Activated CD4-positive, alpha-beta T cell treated with anti-CD3 and anti-CD28 coated beads for 36 hours (primary cell): ENCODE results near the gene PTOV1. TPM values are rescaled to one million over a fixed set of nuclear protein-coding genes. Genes with fewer than 3 reads are reported as not detected.

ENCODE experiments used
- ATAC-seq: fragments of 200-7000 bp; cut with Tn5 transposase; one replicate; pipeline ENCODE4 v1.10.0; 2021; ENCODE audit warnings: mild to moderate bottlenecking, moderate library complexity
- CTCF ChIA-PET: fragments of 350-600 bp; sonication (Branson Sonifier 250); formaldehyde crosslinking; loops from one replicate; lab custom pipeline; 2021; ENCODE audit warnings: antibody characterized with exemption; lab: Charles Lee
- POLR2A ChIA-PET: fragments of 350-600 bp; sonication (Branson Sonifier 250); formaldehyde crosslinking; loops from one replicate; lab custom pipeline; 2021; ENCODE audit warnings: antibody characterized with exemption, inconsistent platforms; lab: Charles Lee
- DNase-seq: peaks from one replicate; pipeline ENCODE4 v3.0.0-alpha.2; 2020
- H3K27ac Mint-ChIP-seq: one replicate; pipeline ENCODE4 v1.8.0; 2021; ENCODE audit warnings: mixed read lengths
- H3K27me3 Mint-ChIP-seq: one replicate; pipeline ENCODE4 v1.8.0; 2021; ENCODE audit warnings: mixed read lengths
- H3K36me3 Mint-ChIP-seq: one replicate; pipeline ENCODE4 v1.8.0; 2021; ENCODE audit warnings: low read depth, mixed read lengths
- H3K4me1 Mint-ChIP-seq: one replicate; pipeline ENCODE4 v1.8.0; 2021; ENCODE audit warnings: mixed read lengths
- H3K4me3 Mint-ChIP-seq: one replicate; pipeline ENCODE4 v1.8.0; 2021; ENCODE audit warnings: mild to moderate bottlenecking, moderate library complexity, mixed read lengths
- H3K9me3 Mint-ChIP-seq: one replicate; pipeline ENCODE4 v1.8.0; 2021; ENCODE audit warnings: low read depth, mixed read lengths
- intact Hi-C, 2 experiments: fragments of 100-400 bp; cut with DNase I in 1 of 2; cut with micrococcal nuclease in 1 of 2; formaldehyde crosslinking; loops; one replicate each; pipeline versions ENCODE4 v1.14.2 to v1.15.1; 2022 to 2024; cut with DNase I, micrococcal nuclease
- total RNA-seq, 2 experiments: library from RNA; stranded (reverse); gene quantifications; one replicate each; pipeline ENCODE4 v1.2.3, GENCODE V29; 2021

PTOV1 gene
- total RNA-seq, 2 experiments from 2014 or later, result 76.9 to 104 TPM

- CTCF ChIA-PET, result interaction anchor here (0.6 kb wide), 1 partner anchor 41 kb away, joined by 3 read pairs; no protein-coding TSS in a partner anchor
- intact Hi-C loops, result no loop called here
- Mint-ChIP-seq H3K4me3 (no peak overlapping the region), H3K36me3 (peaks cover 11% of the 10 kb centered on the region), H3K4me1 (peaks cover 22% of the 10 kb centered on the region), H3K27ac (no peak overlapping the region), H3K27me3 (no peaks in the 10 kb centered on the region), H3K9me3 (peaks cover 11% of the 10 kb centered on the region)
- DNase-seq (no peak), ATAC-seq (no peak)
- POLR2A ChIA-PET, result no interaction called here
These were observed 5.5 kb upstream of the PTOV1 start for GRCh38 chr19:49845414-49845813.

- Mint-ChIP-seq H3K27me3 (no peaks in the 10 kb centered on the region), H3K4me3 (no peak overlapping the region), H3K9me3 (peaks cover 11% of the 10 kb centered on the region), H3K27ac (no peak overlapping the region), H3K4me1 (peaks cover 22% of the 10 kb centered on the region), H3K36me3 (peaks cover 11% of the 10 kb centered on the region)
- ChIA-PET CTCF (no interaction called here), POLR2A (interaction anchor here (0.7 kb wide), 1 partner anchor 280 kb away, joined by 4 read pairs; no protein-coding TSS in a partner anchor)
- ATAC-seq, result no peak
- intact Hi-C loops, result no loop called here
- no peak for DNase-seq
These were observed 4.6 kb upstream of the PTOV1 start for GRCh38 chr19:49846408-49846807.

GRCh38 chr19:49847731-49848696 is 2.9 kb upstream of the PTOV1 start:
- CTCF ChIA-PET, result interaction anchor here (0.8 to 1.3 kb wide), 2 partner anchors 21 to 218 kb away, joined by 3 to 5 read pairs; no protein-coding TSS in a partner anchor
- ATAC-seq, result peak; percentile 22
- peaks cover 11% of the 10 kb centered on the region for H3K9me3 Mint-ChIP-seq
- H3K4me1 Mint-ChIP-seq, result peaks cover 33% of the 10 kb centered on the region
- H3K36me3 Mint-ChIP-seq, result peaks cover 18% of the 10 kb centered on the region
- POLR2A ChIA-PET, result interaction anchor here (0.6 to 1.5 kb wide), 8 partner anchors 17 to 1229 kb away, joined by 3 to 7 read pairs (median 3); partner anchors contain the start of genes IRF3, PRMT1, RPL18 and SPHK2
- intact Hi-C loops, result no loop called here
- peak; percentile 31 for DNase-seq
- no peak overlapping the region for H3K4me3 Mint-ChIP-seq
- no peak overlapping the region for H3K27ac Mint-ChIP-seq
- H3K27me3 Mint-ChIP-seq, result no peaks in the 10 kb centered on the region

GRCh38 chr19:49848938-49849337 is 2.0 kb upstream of the PTOV1 start:
- CTCF ChIA-PET, result interaction anchor here (0.8 to 1.3 kb wide), 2 partner anchors 20 to 218 kb away, joined by 3 to 5 read pairs; no protein-coding TSS in a partner anchor
- intact Hi-C loops, result no loop called here
- Mint-ChIP-seq H3K4me3 (peak overlapping the region; percentile 30), H3K27me3 (no peaks in the 10 kb centered on the region), H3K4me1 (peaks cover 36% of the 10 kb centered on the region), H3K27ac (peak overlapping the region; percentile 29), H3K36me3 (peaks cover 18% of the 10 kb centered on the region), H3K9me3 (peaks cover 11% of the 10 kb centered on the region)
- POLR2A ChIA-PET, result interaction anchor here (0.8 to 1.5 kb wide), 3 partner anchors 30 to 184 kb away, joined by 3 read pairs; partner anchors contain the start of genes IRF3 and PRMT1
- DNase-seq, result no peak
- ATAC-seq, result no peak

- DNase-seq (no peak), ATAC-seq (no peak)
- ChIA-PET POLR2A (interaction anchor here (1.5 kb wide), 1 partner anchor 31 kb away, joined by 3 read pairs; no protein-coding TSS in a partner anchor), CTCF (interaction anchor here (0.6 to 1.0 kb wide), 2 partner anchors 31 to 132 kb away, joined by 3 to 5 read pairs; partner anchors contain the start of gene MED25)
- Mint-ChIP-seq H3K36me3 (peaks cover 18% of the 10 kb centered on the region), H3K4me3 (peak overlapping the region; percentile 85), H3K27me3 (no peaks in the 10 kb centered on the region), H3K27ac (no peak overlapping the region), H3K9me3 (peaks cover 11% of the 10 kb centered on the region), H3K4me1 (peaks cover 36% of the 10 kb centered on the region)
- intact Hi-C loops, result loop anchor here (1.0 to 2.0 kb wide), 11 partner anchors 18 to 353 kb away; partner anchors contain the start of genes AKT1S1 (in 2 of the 2), FUZ (in 2 of the 2), TBC1D17 (in 2 of the 2) and MED25 (in 1 of the 2)
These were observed 1.3 kb upstream of the PTOV1 start for GRCh38 chr19:49849433-49850220.

- H3K4me1 Mint-ChIP-seq, result peaks cover 36% of the 10 kb centered on the region
- H3K4me3 Mint-ChIP-seq, result peak overlapping the region; percentile 85
- DNase-seq, result no peak
- ChIA-PET POLR2A (interaction anchor here (0.6 to 1.5 kb wide), 6 partner anchors 11 to 545 kb away, joined by 3 to 7 read pairs (median 4); partner anchors contain the start of genes ATF5, FUZ and NUP62), CTCF (interaction anchor here (0.6 to 1.0 kb wide), 6 partner anchors 15 to 132 kb away, joined by 3 to 7 read pairs (median 3); partner anchors contain the start of genes FUZ and MED25)
- H3K27ac Mint-ChIP-seq, result peak overlapping the region; percentile 58
- peaks cover 11% of the 10 kb centered on the region for H3K9me3 Mint-ChIP-seq
- ATAC-seq, result peak; percentile 0
- intact Hi-C loops, result loop anchor here (1.0 to 2.0 kb wide), 11 partner anchors 17 to 353 kb away; partner anchors contain the start of genes AKT1S1 (in 2 of the 2), FUZ (in 2 of the 2), TBC1D17 (in 2 of the 2) and MED25 (in 1 of the 2)
- peaks cover 18% of the 10 kb centered on the region for H3K36me3 Mint-ChIP-seq
- H3K27me3 Mint-ChIP-seq, result no peaks in the 10 kb centered on the region
These were observed 805 bp upstream of the PTOV1 start for GRCh38 chr19:49850221-49850486.

GRCh38 chr19:49851456-49852259 is 699 bp downstream of the PTOV1 start:
- H3K27me3 Mint-ChIP-seq, result no peaks in the 10 kb centered on the region
- peaks cover 11% of the 10 kb centered on the region for H3K9me3 Mint-ChIP-seq
- intact Hi-C loops, result loop anchor here (1.0 to 2.0 kb wide), 6 partner anchors 16 to 355 kb away; partner anchors contain the start of genes ATF5 (in 1 of the 2), BCL2L12 (in 1 of the 2), FUZ (in 1 of the 2) and IRF3 (in 1 of the 2)
- H3K27ac Mint-ChIP-seq, result peak overlapping the region; percentile 68
- POLR2A ChIA-PET, result interaction anchor here (1.5 kb wide), 1 partner anchor 39 kb away, joined by 3 read pairs; the partner anchor contains the start of gene FUZ
- H3K4me1 Mint-ChIP-seq, result peaks cover 36% of the 10 kb centered on the region
- peaks cover 23% of the 10 kb centered on the region for H3K36me3 Mint-ChIP-seq
- DNase-seq (peak; percentile 54), ATAC-seq (no peak)
- H3K4me3 Mint-ChIP-seq, result peak overlapping the region; percentile 85
- CTCF ChIA-PET, result interaction anchor here (0.7 kb wide), 1 partner anchor 171 kb away, joined by 3 read pairs; no protein-coding TSS in a partner anchor

GRCh38 chr19:49852631-49853126 is 1.7 kb downstream of the PTOV1 start:
- peaks cover 36% of the 10 kb centered on the region for H3K4me1 Mint-ChIP-seq
- peak overlapping the region; percentile 15 for H3K27ac Mint-ChIP-seq
- H3K27me3 Mint-ChIP-seq, result no peaks in the 10 kb centered on the region
- DNase-seq (peak; percentile 16), ATAC-seq (no peak)
- H3K36me3 Mint-ChIP-seq, result peaks cover 23% of the 10 kb centered on the region
- peaks cover 11% of the 10 kb centered on the region for H3K9me3 Mint-ChIP-seq
- POLR2A ChIA-PET, result interaction anchor here (1.4 kb wide), 1 partner anchor 17 kb away, joined by 3 read pairs; no protein-coding TSS in a partner anchor
- CTCF ChIA-PET, result no interaction called here
- intact Hi-C loops, result loop anchor here in 1 of 2 experiments (1.0 kb wide), 1 partner anchor 15 kb away; the partner anchor contains the start of gene PNKP
- H3K4me3 Mint-ChIP-seq, result peak overlapping the region; percentile 85

- intact Hi-C loops, result no loop called here
- POLR2A ChIA-PET, result interaction anchor here (1.4 kb wide), 1 partner anchor 16 kb away, joined by 3 read pairs; no protein-coding TSS in a partner anchor
- no peak overlapping the region for H3K27ac Mint-ChIP-seq
These were observed 3.0 kb downstream of the PTOV1 start for GRCh38 chr19:49853852-49854377.

More at GRCh38 chr19:49853852-49854377, 3.0 kb downstream of the PTOV1 start:
- CTCF ChIA-PET, result interaction anchor here (1.0 kb wide), 1 partner anchor 10 kb away, joined by 4 read pairs; no protein-coding TSS in a partner anchor
- Mint-ChIP-seq H3K4me3 (no peak overlapping the region), H3K9me3 (peaks cover 9% of the 10 kb centered on the region), H3K4me1 (peaks cover 26% of the 10 kb centered on the region), H3K27me3 (no peaks in the 10 kb centered on the region), H3K36me3 (peaks cover 28% of the 10 kb centered on the region)
- no peak for ATAC-seq
- DNase-seq, result peak; percentile 7
